Measurements from ENCODE around the gene SLF2. TPM values are rescaled to one million over a fixed set of nuclear protein-coding genes. Genes with fewer than 3 reads are reported as not detected.

SLF2 gene
- total RNA-seq, 1 donor from 2014 or later: 46.1 TPM

GRCh38 chr10:101008823-101009423, 96.2 kb downstream of the SLF2 start:
- no peaks in the 10 kb centered on the region for H3K9me3 Mint-ChIP-seq
- TF ChIP-seq, protein P1, sequence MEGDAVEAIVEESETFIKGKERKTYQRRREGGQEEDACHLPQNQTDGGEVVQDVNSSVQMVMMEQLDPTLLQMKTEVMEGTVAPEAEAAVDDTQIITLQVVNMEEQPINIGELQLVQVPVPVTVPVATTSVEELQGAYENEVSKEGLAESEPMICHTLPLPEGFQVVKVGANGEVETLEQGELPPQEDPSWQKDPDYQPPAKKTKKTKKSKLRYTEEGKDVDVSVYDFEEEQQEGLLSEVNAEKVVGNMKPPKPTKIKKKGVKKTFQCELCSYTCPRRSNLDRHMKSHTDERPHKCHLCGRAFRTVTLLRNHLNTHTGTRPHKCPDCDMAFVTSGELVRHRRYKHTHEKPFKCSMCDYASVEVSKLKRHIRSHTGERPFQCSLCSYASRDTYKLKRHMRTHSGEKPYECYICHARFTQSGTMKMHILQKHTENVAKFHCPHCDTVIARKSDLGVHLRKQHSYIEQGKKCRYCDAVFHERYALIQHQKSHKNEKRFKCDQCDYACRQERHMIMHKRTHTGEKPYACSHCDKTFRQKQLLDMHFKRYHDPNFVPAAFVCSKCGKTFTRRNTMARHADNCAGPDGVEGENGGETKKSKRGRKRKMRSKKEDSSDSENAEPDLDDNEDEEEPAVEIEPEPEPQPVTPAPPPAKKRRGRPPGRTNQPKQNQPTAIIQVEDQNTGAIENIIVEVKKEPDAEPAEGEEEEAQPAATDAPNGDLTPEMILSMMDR (conservative IDR thresholded peaks at IDR 0.05): no peak
- peaks cover 11% of the 10 kb centered on the region for H3K4me1 Mint-ChIP-seq (ENCODE audit: unreplicated experiment)
- no peak overlapping the region for H3K27ac Mint-ChIP-seq
- no peak overlapping the region for H3K4me3 Mint-ChIP-seq
- H3K36me3 Mint-ChIP-seq: no peaks in the 10 kb centered on the region
- DNase-seq (ENCODE audit: extremely low spot score, unreplicated experiment): no peak
- peaks cover 4% of the 10 kb centered on the region for H3K27me3 Mint-ChIP-seq

- Mint-ChIP-seq H3K27me3 (peaks cover 9% of the 10 kb centered on the region), H3K4me1 (ENCODE audit: unreplicated experiment) (peaks cover 23% of the 10 kb centered on the region), H3K9me3 (no peaks in the 10 kb centered on the region), H3K27ac (no peak overlapping the region), H3K36me3 (no peaks in the 10 kb centered on the region), H3K4me3 (no peak overlapping the region)
- TF ChIP-seq, protein P1 (conservative IDR thresholded peaks at IDR 0.05): peak; percentile 1
- no peak for DNase-seq (ENCODE audit: extremely low spot score, unreplicated experiment)
Measured at GRCh38 chr10:101010329-101010728, 97.6 kb downstream of the SLF2 start.

DNA sequence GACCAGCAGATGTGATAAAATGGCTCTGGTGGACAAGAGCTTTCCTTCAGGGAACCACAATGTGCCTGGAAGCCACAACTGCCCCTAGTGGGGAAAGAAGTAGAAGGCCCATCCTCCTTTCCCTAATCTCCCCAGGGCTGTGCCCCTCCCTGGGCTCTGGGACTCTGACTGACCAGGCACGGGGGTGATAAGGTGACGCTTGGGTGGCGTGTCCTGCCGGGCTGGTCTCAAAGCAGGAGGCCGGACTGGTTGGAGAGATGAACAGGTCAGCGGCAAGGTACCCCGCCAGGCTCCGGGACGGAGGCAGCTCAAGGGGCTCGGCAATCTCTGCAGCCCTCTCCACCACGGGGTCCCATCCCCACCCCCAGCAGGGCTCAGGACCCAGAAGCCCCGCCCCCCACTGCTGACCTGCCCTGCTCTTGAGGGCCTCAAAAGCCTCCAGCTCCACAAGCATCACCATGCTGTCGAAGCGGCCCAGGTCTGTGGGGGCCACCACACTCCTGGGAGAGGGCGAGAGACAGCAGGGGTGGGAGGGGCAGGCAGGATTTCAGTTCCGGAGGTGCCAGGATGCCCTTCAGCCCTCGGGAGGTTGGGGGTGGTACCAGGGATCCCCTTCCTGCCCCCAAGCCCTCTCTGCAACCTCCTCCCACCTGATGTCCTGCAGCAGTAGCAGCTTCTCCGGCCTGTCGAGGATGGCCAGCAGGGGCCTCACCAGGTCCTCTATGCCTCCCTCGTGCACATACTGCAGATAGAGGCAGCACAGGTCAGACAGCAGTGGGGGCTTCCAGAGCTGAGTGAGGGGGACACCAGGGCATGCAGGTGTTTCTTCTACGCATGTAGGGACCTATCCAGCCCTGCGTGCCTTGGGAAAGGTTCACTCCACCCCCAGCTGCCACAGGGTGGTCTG, 99.0 kb downstream of the SLF2 start:
- no peak for DNase-seq (ENCODE audit: extremely low spot score, unreplicated experiment)
- Mint-ChIP-seq H3K27ac (peak overlapping the region; percentile 21), H3K27me3 (peaks cover 18% of the 10 kb centered on the region), H3K9me3 (no peaks in the 10 kb centered on the region), H3K36me3 (no peaks in the 10 kb centered on the region), H3K4me1 (ENCODE audit: unreplicated experiment) (peaks cover 31% of the 10 kb centered on the region), H3K4me3 (no peak overlapping the region)
- TF ChIP-seq, protein P1 (conservative IDR thresholded peaks at IDR 0.05): peak; percentile 66

DNA sequence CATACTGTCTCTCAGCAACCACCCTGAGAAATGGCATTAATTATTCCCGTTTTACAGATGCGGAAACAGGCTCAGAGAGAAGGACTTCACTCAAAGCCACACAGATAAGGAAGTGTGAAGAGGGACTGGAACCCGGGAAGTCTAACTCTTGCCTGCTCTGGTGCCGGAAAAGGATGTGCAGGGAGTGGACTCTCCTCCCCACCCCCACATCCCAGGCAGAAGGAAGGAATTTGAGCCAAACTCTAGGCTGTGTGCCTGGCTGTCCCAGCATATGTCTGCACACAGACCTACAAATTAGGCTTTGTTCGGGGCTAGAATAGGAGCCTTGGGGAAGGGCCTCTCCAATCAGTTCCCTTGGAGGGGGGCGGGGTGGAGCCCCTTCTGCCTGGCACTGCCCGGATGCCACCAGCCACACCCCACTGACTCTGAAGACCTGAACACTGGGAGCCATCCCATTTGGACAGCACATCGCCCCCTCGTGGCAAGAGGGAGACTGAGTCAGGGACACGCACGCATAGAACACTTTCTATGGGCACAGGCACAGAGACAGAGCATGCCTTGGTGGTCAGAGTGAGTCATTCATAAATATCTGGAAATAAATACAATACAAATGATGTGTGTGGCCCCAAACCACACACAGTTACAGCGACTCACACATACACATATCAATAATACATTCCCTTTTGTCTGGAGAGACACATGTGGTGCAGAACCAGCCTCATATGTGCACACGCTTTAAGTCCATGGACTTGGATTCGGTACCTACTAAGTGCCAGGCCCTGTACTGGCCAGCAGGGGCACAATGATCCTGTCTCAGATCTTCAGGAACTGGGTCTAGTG, 100.0 kb downstream of the SLF2 start:
- H3K27me3 Mint-ChIP-seq: peaks cover 28% of the 10 kb centered on the region
- DNase-seq (ENCODE audit: extremely low spot score, unreplicated experiment): peak; percentile 86
- peak overlapping the region; percentile 62 for H3K27ac Mint-ChIP-seq
- no peaks in the 10 kb centered on the region for H3K36me3 Mint-ChIP-seq
- peaks cover 31% of the 10 kb centered on the region for H3K4me1 Mint-ChIP-seq (ENCODE audit: unreplicated experiment)
- no peak overlapping the region for H3K4me3 Mint-ChIP-seq
- TF ChIP-seq, protein P1 (conservative IDR thresholded peaks at IDR 0.05): peak; percentile 96
- no peaks in the 10 kb centered on the region for H3K9me3 Mint-ChIP-seq

DNA sequence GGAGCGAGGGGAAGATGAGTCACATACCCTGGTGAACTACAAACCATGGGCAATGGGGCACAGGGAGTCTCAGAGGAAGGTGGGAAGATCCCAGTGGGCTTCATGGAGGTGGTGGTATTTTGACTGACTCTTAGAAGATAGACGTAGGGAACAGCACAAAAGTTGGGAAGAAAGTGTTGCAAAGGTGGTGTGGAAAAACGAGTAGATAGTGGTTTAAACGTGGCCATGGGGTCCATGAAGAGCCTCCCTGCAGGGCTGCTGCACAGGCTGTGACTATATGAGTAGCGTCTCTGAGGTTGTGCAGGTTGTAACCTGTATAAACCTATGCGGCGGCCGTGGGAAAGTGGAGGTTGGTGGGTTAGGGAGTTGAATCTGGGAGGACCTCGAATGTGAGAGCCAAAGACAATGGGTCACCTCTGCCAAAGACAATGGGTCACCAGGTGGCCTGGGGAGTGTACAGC, 100.6 kb downstream of the SLF2 start:
- no peak for DNase-seq (ENCODE audit: extremely low spot score, unreplicated experiment)
- peaks cover 34% of the 10 kb centered on the region for H3K4me1 Mint-ChIP-seq (ENCODE audit: unreplicated experiment)
- no peaks in the 10 kb centered on the region for H3K36me3 Mint-ChIP-seq
- H3K27ac Mint-ChIP-seq: peak overlapping the region; percentile 62
- no peaks in the 10 kb centered on the region for H3K9me3 Mint-ChIP-seq
- H3K4me3 Mint-ChIP-seq: no peak overlapping the region
- TF ChIP-seq, protein P1 (conservative IDR thresholded peaks at IDR 0.05): no peak
- peaks cover 30% of the 10 kb centered on the region for H3K27me3 Mint-ChIP-seq

Data from type B pancreatic cell (in vitro differentiated cells).